NCI-H345 treated with DMSO at 0.1 percent for 48 hours (cell line): ENCODE measurements around the gene HYAL2.
A peak's percentile ranks its signal among the peaks of the same experiment; 100 is the strongest.
"Not testable (repeated sequence)": the region's sequence is repeated elsewhere in the genome, so short reads cannot be mapped to it uniquely, and the experiment has no call there.

Experiments
- DNase-seq: peaks from one replicate; lab custom pipeline; 2025; ENCODE audit not compliant: unreplicated experiment; lab: John Stamatoyannopoulos, UW

HYAL2 gene

DNA sequence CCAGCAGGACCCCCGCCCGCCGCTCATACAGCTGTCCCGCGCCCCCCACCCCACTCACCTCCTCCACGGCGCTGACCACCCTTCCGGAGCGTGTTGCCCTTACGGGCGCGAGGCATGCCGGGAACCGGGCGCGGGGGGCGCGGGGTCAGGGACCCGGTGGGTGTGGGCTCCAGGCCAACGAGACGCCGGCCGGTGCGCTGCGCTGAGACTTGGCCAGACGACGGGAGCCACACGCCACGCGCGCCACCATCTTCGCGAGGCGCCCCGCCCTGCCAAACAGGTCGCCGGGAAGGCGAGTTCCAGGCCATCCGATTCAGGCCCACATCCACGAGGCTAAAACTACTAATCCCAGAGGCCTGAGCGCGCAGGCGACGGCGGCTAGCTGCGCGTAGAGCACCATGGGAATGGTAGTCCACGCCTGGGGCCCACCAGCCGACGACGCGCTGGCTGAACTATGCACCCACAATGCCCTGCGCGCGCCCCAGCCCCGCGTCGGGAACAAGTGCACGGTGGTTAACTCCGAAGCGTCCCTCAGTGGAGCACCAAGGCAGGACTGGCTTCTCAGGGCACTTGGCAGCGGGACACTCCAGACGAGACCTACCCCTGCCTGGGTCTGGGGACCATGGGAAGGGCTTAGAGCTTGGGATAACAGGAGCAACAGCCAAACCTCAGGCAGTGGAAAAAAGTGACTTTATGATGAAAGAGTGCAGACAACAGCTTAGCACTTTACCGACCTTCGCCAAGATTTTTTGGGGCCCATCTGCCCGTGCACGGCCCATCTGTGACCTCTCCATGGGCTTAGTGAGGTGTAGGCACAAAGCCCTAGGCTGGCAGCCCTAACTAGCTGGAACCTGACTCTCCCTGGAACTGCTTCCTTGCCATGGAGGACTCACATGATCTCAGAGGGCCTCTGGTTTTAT, 30.1 kb downstream of the HYAL2 start, which contains the start of gene IFRD2:
Gene IFRD2 (minus strand): TSS at position 271 of the 920 bp plus-strand sequence. CDS start 155 bp downstream, at position 116.
- DNase-seq, result peak; percentile 87

DNA sequence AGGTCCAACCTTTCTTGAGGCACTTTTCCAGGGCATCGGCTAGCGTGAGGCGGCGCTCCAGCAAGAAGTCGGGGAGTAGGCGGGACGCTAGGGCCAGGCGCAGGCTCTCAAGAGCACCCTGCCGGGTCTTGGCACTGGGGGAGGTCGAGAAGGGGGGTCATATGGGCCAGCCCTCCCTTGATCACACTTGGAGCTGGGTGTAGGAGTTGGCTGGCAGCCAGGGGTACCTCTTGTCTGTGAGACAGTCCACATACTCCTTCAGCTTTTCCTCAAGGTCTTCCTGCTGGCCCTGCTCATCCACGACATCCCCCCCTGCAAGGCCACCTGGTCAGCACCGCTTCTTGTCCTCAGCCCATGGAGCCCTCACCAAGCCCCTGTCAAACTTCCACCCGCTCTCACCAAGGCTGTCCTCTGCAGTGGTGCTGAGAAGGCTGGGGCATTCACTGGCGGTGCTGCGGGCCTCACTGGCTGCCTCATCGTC, 32.3 kb downstream of the HYAL2 start:
- no peak for DNase-seq

DNA sequence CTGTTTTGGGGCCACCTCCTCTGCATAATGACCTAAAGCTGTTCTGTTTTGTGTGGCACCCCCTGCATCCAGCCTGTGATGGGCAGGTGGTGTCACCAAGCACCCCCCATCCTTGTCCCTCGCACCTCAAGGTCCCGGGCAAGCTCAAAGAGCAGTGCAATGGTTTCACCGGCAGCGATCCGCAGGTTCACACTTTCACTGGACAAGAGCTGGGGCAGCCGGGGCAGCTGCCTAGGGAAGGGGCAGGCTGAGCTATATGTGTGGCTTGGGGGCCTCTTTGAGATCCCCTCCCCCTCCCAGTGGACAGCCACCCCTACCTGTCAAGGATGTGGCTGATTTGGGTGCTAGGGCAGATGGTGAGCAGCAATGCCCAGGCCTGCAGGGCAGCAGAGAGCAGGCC, 33.4 kb downstream of the HYAL2 start:
- DNase-seq, result no peak

DNA sequence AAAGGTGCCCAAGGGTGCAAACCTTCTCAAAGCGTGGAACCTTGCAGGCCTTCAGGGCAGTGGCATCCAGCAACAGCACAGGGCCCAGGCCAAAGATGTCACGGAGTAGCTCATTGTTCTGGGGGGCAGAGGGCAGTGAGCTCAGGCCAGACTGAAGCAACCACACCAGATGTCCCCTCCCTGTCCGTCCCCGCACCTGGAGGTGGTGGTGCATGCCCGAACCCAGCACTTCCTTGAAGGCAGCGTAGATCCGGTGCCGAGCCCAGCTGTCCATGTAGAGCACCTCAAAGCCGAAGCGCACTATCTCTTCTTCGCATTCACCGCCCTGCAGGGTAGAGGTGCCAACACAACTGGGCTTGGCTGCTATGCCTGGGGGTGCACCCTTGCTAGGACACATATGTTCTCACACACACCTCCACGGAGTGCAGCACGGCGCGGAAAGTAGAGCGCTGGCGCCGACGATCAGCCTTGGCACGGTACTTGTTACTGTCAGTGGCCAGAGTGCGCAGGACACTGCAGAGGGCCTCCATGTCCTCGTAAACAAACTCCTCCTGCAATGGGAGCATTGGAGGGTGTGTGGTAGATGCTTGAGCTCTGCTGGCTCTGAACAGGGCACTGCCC, 34.0 kb downstream of the HYAL2 start:
- DNase-seq, result no peak

DNA sequence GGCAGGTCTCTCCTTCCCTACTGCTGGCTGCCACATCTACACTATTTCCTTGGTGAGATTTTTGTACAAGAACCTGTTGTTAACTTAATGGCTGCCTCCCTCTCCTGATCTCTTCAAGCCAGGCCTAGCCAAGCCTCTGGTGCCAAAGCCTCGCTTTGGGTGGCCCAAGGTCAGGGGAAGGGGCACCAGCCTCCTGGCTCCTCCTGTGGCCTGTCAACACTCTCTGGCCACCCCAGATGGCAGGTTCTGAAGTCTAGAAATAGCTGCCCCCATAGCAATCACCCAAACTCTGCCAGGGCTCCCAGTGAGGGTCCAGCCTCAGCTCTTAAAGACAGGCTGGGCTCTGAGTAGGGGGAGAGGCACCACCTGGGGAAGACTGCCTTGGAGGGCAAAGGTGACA, 35.3 kb downstream of the HYAL2 start:
- no peak for DNase-seq

DNA sequence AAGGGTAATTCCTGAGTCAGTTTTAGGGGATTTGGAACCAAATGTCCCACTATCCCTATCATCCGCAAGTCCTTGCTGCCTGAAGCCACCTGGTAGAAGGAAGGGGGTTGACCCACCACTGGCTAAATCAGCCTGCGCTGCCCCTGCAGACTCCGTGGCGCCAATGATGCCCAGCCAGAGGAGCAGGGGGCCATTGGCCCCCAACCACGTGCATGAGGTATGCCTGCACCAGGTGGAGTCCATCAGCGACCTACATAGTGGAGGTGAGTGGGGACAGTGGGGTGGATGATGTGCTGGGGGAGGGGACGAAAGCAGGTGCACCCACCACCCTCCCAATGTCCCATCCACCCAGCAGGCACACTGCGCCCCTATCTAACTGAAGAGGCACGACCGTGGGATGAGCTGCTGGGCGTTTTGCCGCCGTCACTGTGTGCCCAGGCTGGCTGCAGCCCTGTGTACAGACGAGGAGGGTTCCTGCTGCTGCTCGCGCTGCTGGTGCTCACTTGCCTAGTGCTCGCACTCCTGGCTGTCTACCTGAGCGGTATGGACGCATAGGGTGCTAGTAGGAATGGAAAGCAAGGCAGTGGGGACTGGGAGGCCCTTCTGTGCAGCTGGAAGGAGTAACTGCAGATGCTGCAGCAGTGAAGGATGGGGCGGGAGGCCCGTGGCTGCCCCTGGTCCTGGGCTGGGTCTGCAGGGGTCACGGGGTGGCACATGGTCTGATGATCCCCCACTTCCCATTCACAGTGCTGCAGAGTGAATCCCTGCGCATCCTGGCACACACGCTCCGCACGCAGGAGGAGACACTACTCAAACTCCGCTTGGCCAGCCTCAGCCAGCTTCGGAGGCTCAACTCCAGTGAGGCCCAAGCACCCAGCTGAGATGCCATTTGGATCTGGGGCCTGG, 36.0 kb downstream of the HYAL2 start:
- DNase-seq, result no peak

DNA sequence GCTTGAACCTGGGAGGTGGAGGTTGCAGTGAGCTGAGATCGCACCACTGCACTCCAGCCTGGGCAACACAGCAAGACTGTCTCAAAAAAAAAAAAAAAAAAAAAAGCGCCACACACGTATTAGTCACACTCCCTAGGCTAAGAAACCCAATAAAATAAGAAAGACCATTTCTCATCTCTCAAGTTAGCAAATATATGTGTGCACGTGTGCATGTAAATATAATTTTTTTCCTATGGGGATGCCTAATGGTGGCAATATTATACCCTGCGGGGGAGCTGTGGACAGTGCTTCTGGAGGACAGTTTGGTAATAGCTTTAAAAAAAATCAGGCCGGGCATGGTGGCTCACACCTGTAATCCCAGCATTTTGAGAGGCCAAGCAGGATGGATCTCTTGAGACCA, 38.4 kb downstream of the HYAL2 start:
- not testable (repeated sequence) for DNase-seq

DNA sequence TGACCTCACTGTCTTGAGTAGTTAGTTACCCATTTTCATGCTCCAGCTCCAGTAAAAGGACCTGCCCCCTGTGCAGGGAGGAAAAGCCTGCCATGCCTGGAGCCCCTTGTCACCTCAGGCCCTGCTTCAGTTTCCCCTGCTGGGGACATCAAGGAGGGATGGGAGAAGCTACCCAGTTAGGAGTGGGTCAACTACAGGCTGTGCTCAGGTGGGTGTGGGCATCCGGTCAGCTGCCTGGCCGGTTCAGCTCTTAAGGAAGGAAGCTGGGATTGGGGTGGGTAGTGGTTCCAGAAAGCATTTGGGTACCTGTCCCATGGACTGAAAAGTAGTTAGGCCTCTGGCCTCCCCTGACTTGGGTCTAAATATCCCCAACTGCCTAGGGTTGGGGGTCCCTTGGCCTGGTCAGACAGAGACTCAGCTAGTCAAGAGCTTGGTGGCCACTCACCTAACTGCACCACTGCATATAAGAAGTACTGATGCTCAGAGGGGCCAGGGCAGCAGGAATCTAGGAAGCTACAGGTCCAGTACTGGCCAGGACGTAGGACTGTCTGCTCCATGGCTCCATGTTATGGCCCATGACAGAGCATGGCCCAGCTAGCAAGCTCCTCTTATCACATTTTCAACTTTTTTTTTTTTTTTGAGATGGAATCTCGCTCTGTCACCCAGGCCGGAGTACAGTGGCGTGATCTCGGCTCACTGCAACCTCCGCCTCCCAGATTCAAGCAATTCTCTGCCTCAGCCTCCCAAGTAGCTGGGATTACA, 43.1 kb downstream of the HYAL2 start:
- DNase-seq, result no peak

DNA sequence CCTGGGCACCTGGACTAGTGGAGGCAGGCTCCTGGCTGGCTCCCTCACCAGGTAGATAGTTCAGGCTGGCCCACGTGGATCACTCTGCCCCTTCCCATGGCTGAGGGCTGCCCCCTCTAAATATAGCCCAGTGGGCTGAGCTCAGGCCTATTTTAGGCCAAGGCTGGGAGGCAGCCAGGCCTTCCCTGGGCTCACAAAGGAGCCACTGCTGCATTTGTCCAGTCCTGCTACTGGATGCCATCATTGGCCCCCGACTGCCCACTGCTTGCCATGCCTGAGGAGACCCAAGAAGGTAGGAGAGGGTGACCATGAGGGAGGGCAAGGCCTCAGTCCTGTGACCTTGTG, 43.7 kb downstream of the HYAL2 start, which contains the start of gene LSMEM2:
Gene LSMEM2 (plus strand): TSS at position 208 of the 345 bp plus-strand sequence. CDS start 27 bp downstream, at position 235.
- DNase-seq, result no peak

DNA sequence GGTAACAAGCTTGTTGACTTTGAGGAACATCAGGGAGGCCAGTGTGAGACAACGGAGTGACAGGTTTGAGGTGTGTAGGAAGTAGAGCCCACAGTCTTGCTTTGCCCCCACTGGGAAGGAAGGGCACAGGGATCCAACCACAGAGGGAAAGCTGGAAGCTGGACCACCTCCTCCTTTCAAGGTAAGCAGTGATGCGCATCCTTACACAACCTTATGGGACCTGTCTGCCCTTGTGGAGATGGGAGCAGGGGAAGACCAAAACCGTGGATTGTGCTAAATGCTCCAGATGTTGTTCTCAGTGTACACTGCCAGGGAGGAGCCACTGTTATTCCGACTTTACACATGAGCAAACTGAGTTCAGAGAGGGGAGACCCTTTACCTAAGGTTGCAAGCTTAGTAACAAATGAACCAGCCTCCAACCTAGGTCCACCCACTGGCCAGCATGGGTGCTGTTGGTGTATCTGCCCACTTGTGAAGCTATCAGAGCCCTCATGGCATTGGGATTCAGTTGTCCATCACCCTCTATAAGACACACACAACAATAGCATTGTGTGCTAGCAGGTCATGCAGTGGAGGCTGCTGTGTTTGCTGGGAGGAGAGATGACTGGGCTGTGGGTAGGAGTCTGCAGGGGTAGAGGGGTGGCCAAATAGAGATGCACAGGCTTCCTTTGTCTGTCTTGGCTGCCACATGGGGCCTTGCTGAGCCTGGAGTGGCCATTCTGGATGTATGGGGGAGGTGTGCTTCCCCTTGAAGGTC, 44.2 kb downstream of the HYAL2 start:
- no peak for DNase-seq

DNA sequence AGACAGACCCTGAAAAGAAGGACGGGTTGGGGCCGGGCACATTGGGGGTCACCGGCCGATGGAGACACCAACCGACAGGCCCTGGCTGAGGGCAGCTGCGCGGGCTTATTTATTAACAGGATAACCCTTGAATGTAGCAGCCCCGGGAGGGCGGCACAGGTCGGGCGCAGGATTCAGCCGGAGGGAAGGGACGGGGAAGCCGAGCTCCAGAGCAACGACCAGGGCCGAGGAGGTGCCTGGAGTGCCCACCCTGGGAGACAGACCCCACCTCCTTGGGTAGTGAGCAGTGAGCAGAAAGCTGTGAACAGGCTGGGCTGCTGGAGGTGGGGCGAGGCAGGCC, 45.8 kb downstream of the HYAL2 start:
- DNase-seq, result no peak

DNA sequence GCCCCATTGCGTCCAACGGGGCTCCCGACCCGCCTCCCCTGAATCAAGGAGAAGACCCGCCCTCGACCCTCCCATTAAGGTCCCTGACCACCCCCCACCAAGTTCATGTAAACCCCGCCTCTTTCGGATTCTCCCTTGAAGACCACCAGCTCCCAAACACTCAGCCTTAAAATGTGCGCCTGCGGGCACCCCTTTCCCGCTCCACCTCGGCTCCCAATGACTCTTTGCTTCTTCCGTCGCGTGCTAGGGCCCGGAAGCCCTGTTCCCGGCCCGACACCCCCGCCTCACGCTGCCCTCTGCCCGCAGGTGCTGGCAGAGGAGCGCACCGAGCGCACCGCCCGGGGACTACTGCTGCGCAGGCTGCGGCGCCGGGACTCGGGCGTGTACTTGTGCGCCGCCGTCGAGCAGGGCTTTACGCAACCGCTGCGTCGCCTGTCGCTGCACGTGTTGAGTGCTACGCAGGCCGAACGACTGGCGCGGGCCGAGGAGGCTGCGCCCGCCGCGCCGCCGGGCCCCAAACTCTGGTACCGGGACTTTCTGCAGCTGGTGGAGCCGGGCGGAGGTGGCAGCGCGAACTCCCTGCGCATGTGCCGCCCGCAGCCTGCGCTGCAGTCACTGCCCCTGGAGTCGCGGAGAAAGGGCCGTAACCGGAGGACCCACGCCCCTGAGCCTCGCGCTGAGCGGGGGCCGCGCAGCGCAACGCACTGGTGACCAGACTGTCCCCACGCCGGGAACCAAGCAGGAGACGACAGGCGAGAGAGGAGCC, 46.4 kb downstream of the HYAL2 start:
- no peak for DNase-seq

DNA sequence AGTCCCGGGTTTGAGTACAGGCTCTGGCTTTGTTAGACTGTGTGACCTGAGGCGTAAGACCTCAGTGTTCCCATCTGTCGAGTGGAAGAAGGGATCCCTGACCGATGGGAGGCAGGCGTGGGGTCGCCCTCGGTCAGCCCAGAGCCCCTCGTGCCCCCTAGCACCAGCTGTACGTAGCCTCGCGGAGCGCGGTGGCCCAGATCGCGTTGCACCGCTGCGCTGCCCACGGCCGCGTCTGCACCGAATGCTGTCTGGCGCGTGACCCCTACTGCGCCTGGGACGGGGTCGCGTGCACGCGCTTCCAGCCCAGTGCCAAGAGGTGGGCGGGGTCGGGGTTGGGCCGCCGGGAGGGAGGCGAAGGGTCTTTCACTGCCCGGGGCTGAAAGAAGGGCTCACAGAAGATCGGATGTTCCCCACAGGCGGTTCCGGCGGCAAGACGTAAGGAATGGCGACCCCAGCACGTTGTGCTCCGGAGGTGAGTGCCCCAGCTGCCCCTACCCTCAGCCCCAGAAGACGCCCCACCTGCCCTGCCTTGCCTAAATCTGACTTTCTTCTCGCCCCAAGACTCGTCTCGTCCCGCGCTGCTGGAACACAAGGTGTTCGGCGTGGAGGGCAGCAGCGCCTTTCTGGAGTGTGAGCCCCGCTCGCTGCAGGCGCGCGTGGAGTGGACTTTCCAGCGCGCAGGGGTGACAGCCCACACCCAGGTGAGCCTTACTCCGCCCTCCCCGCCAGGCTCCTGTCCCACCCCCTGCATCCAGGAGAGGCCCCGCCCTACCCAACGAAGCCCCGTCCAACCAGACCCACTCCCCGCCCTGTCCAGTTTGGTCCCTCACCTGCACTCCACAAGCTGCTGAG, 47.2 kb downstream of the HYAL2 start:
- DNase-seq, result no peak

DNA sequence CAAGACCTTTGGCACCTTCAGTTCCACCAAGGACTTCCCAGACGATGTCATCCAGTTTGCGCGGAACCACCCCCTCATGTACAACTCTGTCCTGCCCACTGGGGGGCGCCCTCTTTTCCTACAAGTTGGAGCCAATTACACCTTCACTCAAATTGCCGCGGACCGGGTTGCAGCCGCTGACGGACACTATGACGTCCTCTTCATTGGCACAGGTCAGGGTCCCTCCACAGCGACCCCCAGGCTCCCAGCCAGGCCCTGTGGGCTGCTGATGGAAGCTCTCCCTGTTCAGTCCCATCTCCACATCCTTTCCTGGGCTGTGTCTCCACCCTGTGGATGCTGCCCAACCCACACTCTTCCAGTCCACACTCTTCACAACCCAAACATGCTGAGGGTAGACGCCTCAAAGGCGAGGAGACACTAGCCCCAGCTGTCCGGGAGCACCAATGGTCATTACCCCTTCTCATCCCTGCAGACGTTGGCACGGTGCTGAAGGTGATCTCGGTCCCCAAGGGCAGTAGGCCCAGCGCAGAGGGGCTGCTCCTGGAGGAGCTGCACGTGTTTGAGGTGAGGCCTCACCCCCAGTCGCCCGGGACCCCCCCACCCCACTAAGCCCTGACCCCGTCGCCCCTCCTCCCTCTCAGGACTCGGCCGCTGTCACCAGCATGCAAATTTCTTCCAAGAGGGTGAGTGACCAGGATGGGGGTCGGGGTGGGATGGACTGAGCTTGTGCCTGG, 48.0 kb downstream of the HYAL2 start:
- DNase-seq, result no peak

DNA sequence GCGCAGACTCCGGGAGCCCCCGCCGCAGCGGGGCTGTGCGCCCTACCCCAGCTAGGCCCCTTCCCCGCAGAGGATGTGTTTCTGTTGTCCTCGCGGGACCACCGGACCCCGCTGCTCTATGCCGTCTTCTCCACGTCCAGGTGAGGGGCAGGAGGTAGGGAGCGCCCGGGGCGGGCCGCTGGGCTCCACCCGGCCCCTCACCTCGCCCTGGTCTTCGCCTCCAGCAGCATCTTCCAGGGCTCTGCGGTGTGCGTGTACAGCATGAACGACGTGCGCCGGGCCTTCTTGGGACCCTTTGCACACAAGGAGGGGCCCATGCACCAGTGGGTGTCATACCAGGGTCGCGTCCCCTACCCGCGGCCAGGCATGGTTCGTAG, 48.9 kb downstream of the HYAL2 start:
- no peak for DNase-seq

DNA sequence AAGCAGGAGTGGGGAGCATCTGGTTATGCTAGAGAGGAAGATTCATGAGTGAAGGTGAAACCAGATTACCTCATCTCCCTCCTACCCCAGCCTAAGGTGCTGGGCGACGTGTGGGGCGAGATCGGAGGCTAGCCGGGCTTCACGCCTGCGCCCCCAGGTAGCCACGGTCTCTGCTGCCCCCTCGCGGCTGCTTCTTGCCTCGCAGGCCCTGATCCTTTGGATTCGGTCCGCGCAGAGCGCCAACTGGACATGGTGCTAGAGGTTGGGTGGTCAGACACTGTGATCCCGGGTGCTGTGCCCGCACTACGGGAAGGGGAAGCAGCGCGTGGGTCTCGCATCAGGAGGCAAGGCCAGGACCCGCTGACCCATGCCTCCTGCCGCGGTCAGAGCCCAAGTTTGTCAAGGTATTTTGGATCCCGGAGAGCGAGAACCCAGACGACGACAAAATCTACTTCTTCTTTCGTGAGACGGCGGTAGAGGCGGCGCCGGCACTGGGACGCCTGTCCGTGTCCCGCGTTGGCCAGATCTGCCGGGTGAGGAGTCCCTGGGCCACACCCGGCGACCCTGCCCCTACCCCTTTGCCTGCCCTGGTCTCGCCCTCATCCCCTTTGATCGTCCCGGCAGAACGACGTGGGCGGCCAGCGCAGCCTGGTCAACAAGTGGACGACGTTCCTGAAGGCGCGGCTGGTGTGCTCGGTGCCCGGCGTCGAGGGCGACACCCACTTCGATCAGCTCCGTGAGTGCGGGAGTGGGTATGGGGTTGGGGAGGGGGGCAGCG, 49.4 kb downstream of the HYAL2 start:
- peak; percentile 63 for DNase-seq

DNA sequence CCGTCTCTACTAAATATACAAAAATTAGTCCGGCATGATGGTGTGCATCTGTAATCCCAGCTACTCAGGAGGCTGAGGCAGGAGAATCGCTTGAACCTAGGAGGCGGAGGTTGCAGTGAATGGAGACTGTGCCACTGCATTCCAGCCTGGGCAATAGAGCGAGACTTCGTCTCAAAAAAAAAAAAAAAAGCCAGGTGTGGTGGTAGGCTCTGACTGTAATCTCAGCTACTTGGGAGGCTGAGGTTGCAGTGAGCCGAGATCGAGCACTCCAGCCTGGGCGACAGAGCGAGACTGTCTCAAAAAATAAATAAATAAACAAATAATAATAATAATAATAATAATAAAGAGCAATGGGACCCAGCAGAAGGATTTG, 50.0 kb downstream of the HYAL2 start:
- DNase-seq, result not testable (repeated sequence)
